A549 (cell line): ENCODE results near the gene FAM8A1. TPM values are rescaled to one million over a fixed set of nuclear protein-coding genes. Genes with fewer than 3 reads are reported as not detected.

Experiments used
- ATAC-seq, 2 experiments: fragments of 200-7000 bp in 1 of 2; fragments of >200 bp in 1 of 2; cut with Nextera tagmentation in 1 of 2; cut with Tn5 transposase in 1 of 2; 3 replicates each; pipeline versions ENCODE4 v1.8.0 to v1.9.1; 2018 to 2020; ENCODE audit warnings: mild to moderate bottlenecking in 1 of 2, moderate library complexity in 1 of 2
- CTCF ChIA-PET: fragments of 300-600 bp; sonication (Branson Sonifier 250); formaldehyde crosslinking; extraction: SDS; loops from one replicate; lab custom pipeline; 2021; ENCODE audit warnings: antibody characterized with exemption, inconsistent platforms; lab: Yijun Ruan, JAX
- POLR2A ChIA-PET: fragments of 350-600 bp; formaldehyde crosslinking; extraction: SDS; loops from one replicate; lab custom pipeline; 2021; ENCODE audit warnings: antibody characterized with exemption, inconsistent platforms; lab: Yijun Ruan, JAX
- DNase-seq, 2 experiments: peaks; one replicate each; pipeline versions ENCODE4 v3.0.0 to v3.0.0-alpha.2; 2011 to 2016; ENCODE audit warnings: low read depth in 1 of 2, low spot score in 1 of 2
- FAIRE-seq: peaks from 2 replicates; lab custom pipeline; 2011; peaks lifted over from hg19 to GRCh38; lab: Jason Lieb, UNC
- H3K27ac ChIP-seq, 2 experiments: fragments of >200 bp; sonication (Bioruptor Twin); formaldehyde crosslinking; 3 replicates each; pipeline ENCODE4 v1.5.1; 2016 to 2017
- H3K4me1 ChIP-seq: fragments of >200 bp; sonication (Bioruptor Twin); formaldehyde crosslinking; 3 replicates; pipeline ENCODE4 v1.6.1; 2016
- H3K4me2 ChIP-seq: fragments of >200 bp; sonication (Bioruptor Twin); formaldehyde crosslinking; 3 replicates; pipeline ENCODE4 v1.6.1; 2016
- H3K4me3 ChIP-seq: fragments of >200 bp; sonication (Bioruptor Twin); formaldehyde crosslinking; 3 replicates; pipeline ENCODE4 v1.5.1; 2016
- H3K9me3 ChIP-seq: fragments of >200 bp; sonication (Bioruptor Twin); formaldehyde crosslinking; 3 replicates; pipeline ENCODE4 v1.6.1; 2016
- ATOH8 ChIP-seq: fragments of 250-450 bp; sonication (Bioruptor Pico); IDR thresholded peaks from 2 replicates; pipeline ENCODE4 v1.5.0; 2020; ENCODE audit warnings: low read depth, mild to moderate bottlenecking, moderate library complexity
- BCL3 ChIP-seq: fragments of >200 bp; sonication (Bioruptor Twin); formaldehyde crosslinking; IDR thresholded peaks from 3 replicates; pipeline ENCODE4 v1.6.1; 2016
- CEBPB ChIP-seq, 2 experiments: fragments of >200 bp in 1 of 2; sonication (Bioruptor Twin) in 1 of 2; formaldehyde crosslinking in 1 of 2; IDR thresholded peaks; 2 replicates each; pipeline ENCODE4 v1.6.1; 2012 to 2016
- CTCF ChIP-seq: fragments of >200 bp; sonication (Bioruptor Twin); formaldehyde crosslinking; IDR thresholded peaks from 3 replicates; pipeline ENCODE4 v1.5.1; 2016
- ELK1 ChIP-seq: fragments of 150-350 bp; IDR thresholded peaks from 2 replicates; pipeline ENCODE4 v1.6.1; 2014; ENCODE audit warnings: low read depth, mild to moderate bottlenecking, low read length
- EP300 ChIP-seq, 2 experiments: fragments of >200 bp; sonication (Bioruptor Twin); formaldehyde crosslinking; IDR thresholded peaks; 2 replicates in 1 of 2; 3 replicates in 1 of 2; pipeline ENCODE4 v1.6.1; 2016 to 2017
- ESRRA ChIP-seq: fragments of 150-350 bp; IDR thresholded peaks from 2 replicates; pipeline ENCODE4 v1.6.1; 2014; ENCODE audit warnings: mild to moderate bottlenecking, low read length, borderline replicate concordance
- GATA3 ChIP-seq: IDR thresholded peaks from 2 replicates; pipeline ENCODE4 v1.6.1; 2012; ENCODE audit warnings: borderline replicate concordance
- HEYL ChIP-seq: fragments of 250-450 bp; sonication (Bioruptor Pico); IDR thresholded peaks from 2 replicates; pipeline ENCODE4 v1.8.0; 2021; ENCODE audit warnings: mild to moderate bottlenecking, moderate library complexity
- HOXA7 ChIP-seq: fragments of 250-450 bp; sonication (Bioruptor Pico); IDR thresholded peaks from 2 replicates; pipeline ENCODE4 v1.5.0; 2020; ENCODE audit warnings: mild to moderate bottlenecking, moderate library complexity
- HOXB13 ChIP-seq: fragments of 250-450 bp; sonication (Bioruptor Pico); IDR thresholded peaks from 2 replicates; pipeline ENCODE4 v1.5.0; 2020; ENCODE audit warnings: low read depth, mild to moderate bottlenecking, moderate library complexity
- MAFK ChIP-seq: fragments of 450-650 bp; IDR thresholded peaks from 2 replicates; pipeline ENCODE4 v1.6.1; 2014; ENCODE audit not compliant: partially characterized antibody
- MAX ChIP-seq: IDR thresholded peaks from 2 replicates; pipeline ENCODE4 v1.6.1; 2012
- MAZ ChIP-seq: fragments of 150-350 bp; IDR thresholded peaks from 2 replicates; pipeline ENCODE4 v1.6.1; 2014; ENCODE audit warnings: antibody characterized with exemption, low read depth, low read length, borderline replicate concordance
- MYC ChIP-seq: IDR thresholded peaks from 2 replicates; pipeline ENCODE4 v1.6.1; 2012; ENCODE audit warnings: mild to moderate bottlenecking, inconsistent platforms, low read length, improper control_type of control experiment, borderline replicate concordance
- NPAS2 ChIP-seq: fragments of 250-450 bp; sonication (Bioruptor Pico); IDR thresholded peaks from 2 replicates; pipeline ENCODE4 v1.8.0; 2022; ENCODE audit warnings: mild to moderate bottlenecking, moderate library complexity, borderline replicate concordance
- POLR2A ChIP-seq: IDR thresholded peaks from 2 replicates; pipeline ENCODE4 v1.6.1; 2012; ENCODE audit warnings: mild to moderate bottlenecking, low read length
- POLR2AphosphoS2 ChIP-seq: conservative IDR thresholded peaks from 2 replicates; pipeline ENCODE4 v1.6.1; 2012; ENCODE audit warnings: low read length, improper control_type of control experiment, inconsistent platforms
- RARB ChIP-seq: fragments of 250-450 bp; sonication (Bioruptor Pico); IDR thresholded peaks from 2 replicates; pipeline ENCODE4 v1.8.0; 2021; ENCODE audit warnings: mild to moderate bottlenecking, moderate library complexity
- RFX5 ChIP-seq: fragments of 450-650 bp; IDR thresholded peaks from 2 replicates; pipeline ENCODE4 v1.7.1; 2014; ENCODE audit warnings: antibody characterized with exemption, mild to moderate bottlenecking, moderate library complexity
- RNF2 ChIP-seq: fragments of 200-600 bp; sonication (generic); IDR thresholded peaks from 2 replicates; pipeline ENCODE4 v1.6.1; 2016; ENCODE audit warnings: low read depth, mild to moderate bottlenecking, antibody characterized with exemption, moderate library complexity, borderline replicate concordance
- TP53 ChIP-seq: fragments of 250-450 bp; sonication (Bioruptor Pico); IDR thresholded peaks from 2 replicates; pipeline ENCODE4 v1.5.0; 2021; ENCODE audit warnings: mild to moderate bottlenecking, moderate library complexity
- ZFP36 ChIP-seq: fragments of 450-650 bp; IDR thresholded peaks from 2 replicates; pipeline ENCODE4 v1.6.1; 2014; ENCODE audit warnings: borderline replicate concordance; ENCODE audit not compliant: partially characterized antibody
- WGBS: methylation state at CpG from one replicate; pipeline ENCODE4 v1.1.6; 2017; ENCODE audit errors: missing lambda C conversion rate; 5-methylcytosine and 5-hydroxymethylcytosine counted together
- polyA minus RNA-seq: library from RNA; depleted of rRNA, polyadenylated mRNA; stranded (reverse); fragments of >200 nt; gene quantifications from 2 replicates; pipeline ENCODE4 v1.2.3, GENCODE V29; 2011; rRNA and poly(A)+ RNA removed
- polyA plus RNA-seq, 4 experiments: library from polyadenylated mRNA; depleted of rRNA in 3 of 4; stranded (reverse); fragments of >200 nt; fragmentation: RNase III in 1 of 4; extraction: RNeasy Plus Mini Kit Qiagen cat#74134 plus additional on column Dnase treatment in 1 of 4; gene quantifications; 2 replicates in 3 of 4; 3 replicates in 1 of 4; pipeline ENCODE4 v1.2.3, GENCODE V29; 2011 to 2017

Gene FAM8A1
- polyA plus RNA-seq (2011; rRNA removed) (7.6 and 9.0 TPM in 2 replicates), polyA plus RNA-seq (2017; fragmentation: RNase III; extraction: RNeasy Plus Mini Kit Qiagen cat#74134 plus additional on column Dnase treatment) (4.7 to 5.5 TPM (median 5.5 TPM) in 3 replicates), polyA minus RNA-seq (2.0 and 2.3 TPM in 2 replicates)
- 0.96 and 1.6 TPM in 2 replicates for polyA plus RNA-seq (2012; cell fraction: cytosol; rRNA removed)
- polyA plus RNA-seq (2012; cell fraction: nucleus; rRNA removed) = 0.96 and 1.1 TPM in 2 replicates

GRCh38 chr6:17599877-17600526 is at the start of gene FAM8A1:
FAM8A1 (plus strand) TSS chr6:17600302; CDS start chr6:17600410, 108 bp downstream.
- no peak for TF ChIP-seq BCL3
- TF ChIP-seq ATOH8 (CRISPR knock-in tag) = no peak
- TF ChIP-seq MAX = peak; percentile 65
- no peak for TF ChIP-seq CTCF
- no peak for TF ChIP-seq RFX5
- TF ChIP-seq MAFK = no peak
- TF ChIP-seq MYC = no peak
- no peak for TF ChIP-seq HOXA7 (CRISPR knock-in tag)
- TF ChIP-seq ELK1 = no peak
- no peak for TF ChIP-seq TP53 (CRISPR knock-in tag)
- TF ChIP-seq POLR2AphosphoS2 = no peak
- no peak for TF ChIP-seq EP300 (IDR thresholded peaks at IDR 0.05)
- no peak for TF ChIP-seq RARB
- TF ChIP-seq RNF2 = no peak
- TF ChIP-seq POLR2A = peak; percentile 42; the same call in 1 of the 2 replicates
- TF ChIP-seq CEBPB (IDR thresholded peaks at IDR 0.05) = no peak
- TF ChIP-seq HOXB13 (CRISPR knock-in tag) = no peak
- TF ChIP-seq, all 56 proteins: peak for 2
- Histone ChIP-seq H3K27ac (peak within 1 kb of the TSS; percentile 69 to 92), H3K4me3 (peak within 1 kb of the TSS; percentile 99), H3K4me1 (peaks cover 21% of the 10 kb centered on the region; the same call in 2 of the 3 replicates), H3K4me2 (peak within 1 kb of the TSS; percentile 80), H3K9me3 (no peaks in the 10 kb centered on the region)
- ChIA-PET CTCF (interaction anchor here (1.4 kb wide), 1 partner anchor 11 kb away, joined by 3 read pairs; no protein-coding TSS in a partner anchor), POLR2A (interaction anchor here (0.7 to 1.0 kb wide), 2 partner anchors 11 to 202 kb away, joined by 6 to 8 read pairs; no protein-coding TSS in a partner anchor)
- 16% methylated on average over 8 of the region's 42 CpGs for WGBS
- ATAC-seq (peak; percentile 91 to 93), DNase-seq (peak; percentile 71 to 85), FAIRE-seq (no peak)

GRCh38 chr6:17551383-17551958 is 48.6 kb upstream of the FAM8A1 start:
- Histone ChIP-seq H3K4me1 (no peaks in the 10 kb centered on the region), H3K27ac (no peak overlapping the region), H3K4me2 (no peak overlapping the region), H3K4me3 (no peak overlapping the region), H3K9me3 (no peaks in the 10 kb centered on the region)
- ATAC-seq (no peak), FAIRE-seq (no peak), DNase-seq (no peak)
- ChIA-PET POLR2A (no interaction called here), CTCF (no interaction called here)
- WGBS = 85% methylated on average over 9 of the region's 9 CpGs
- TF ChIP-seq GATA3 = no peak
- no peak for TF ChIP-seq ESRRA
- no peak for TF ChIP-seq NPAS2 (CRISPR knock-in tag)
- no peak for TF ChIP-seq MAZ
- no peak for TF ChIP-seq BCL3
- TF ChIP-seq ZFP36 = no peak
- no peak for TF ChIP-seq HEYL (CRISPR knock-in tag)
- TF ChIP-seq EP300 (IDR thresholded peaks at IDR 0.05) = no peak
